HG03175 (cell line): ENCODE results near the gene ZNF320.
A peak's percentile ranks its signal among the peaks of the same experiment; 100 is the strongest.
"Not testable (repeated sequence)": the region's sequence is repeated elsewhere in the genome, so short reads cannot be mapped to it uniquely, and the experiment has no call there.

Experiments
- ATAC-seq: cut with Tn5 transposase; IDR thresholded peaks from one replicate; pipeline ENCODE4 v1.9.1; 2021; ENCODE audit warnings: mild to moderate bottlenecking, moderate library complexity; ENCODE audit not compliant: unreplicated experiment

ZNF320 gene

DNA sequence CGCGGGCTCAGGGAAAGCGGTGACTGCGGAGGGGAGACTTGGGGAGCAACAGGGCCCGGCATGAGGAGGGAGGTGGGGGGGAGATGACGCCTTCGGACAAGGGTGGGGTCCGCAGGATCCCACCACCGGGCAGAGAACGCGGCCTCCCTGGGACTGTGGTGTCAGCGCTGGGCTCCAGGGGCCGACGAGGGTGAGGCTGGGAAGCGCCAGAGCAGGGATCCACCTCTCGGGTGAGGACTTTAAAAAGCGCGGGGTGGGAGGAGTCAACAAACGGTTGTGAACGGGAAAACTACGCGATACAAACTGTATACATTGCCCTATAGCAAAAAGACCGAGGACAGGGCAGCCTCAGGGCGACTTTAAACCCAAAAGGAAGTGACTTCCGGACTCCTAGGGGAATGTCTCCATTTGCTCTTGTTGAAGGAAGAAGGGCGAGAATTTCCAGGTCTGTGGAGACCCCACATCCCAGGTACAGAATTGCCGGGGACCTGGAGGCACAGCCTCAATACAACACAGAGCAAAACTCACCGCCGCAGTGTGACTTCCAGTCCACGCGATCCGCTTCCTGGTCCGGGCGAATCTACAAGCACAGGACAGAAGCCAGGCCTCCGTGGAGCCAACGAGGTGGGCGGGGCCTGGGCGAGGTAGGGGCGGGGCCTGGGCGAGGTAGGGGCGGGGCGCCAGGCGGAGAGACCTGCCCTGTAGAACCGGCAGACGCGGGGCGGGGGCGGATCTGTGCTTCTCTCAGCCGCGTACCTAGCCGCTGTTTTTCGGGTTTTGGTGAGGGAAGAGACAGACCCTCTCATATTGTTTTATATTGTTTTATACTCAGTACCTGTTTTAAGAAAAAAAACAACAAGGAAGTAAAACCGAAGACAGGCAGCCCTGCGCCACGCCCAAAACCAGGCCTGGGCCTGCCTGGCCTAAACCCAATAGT, 25.7 kb upstream of the ZNF320 start, which contains the start of gene ZNF888:
ZNF888 (minus strand) TSS at position 588 of the 937 bp plus-strand sequence. CDS start 5,555 bp downstream, outside the sequence.
- ATAC-seq, result peak; percentile 95

DNA sequence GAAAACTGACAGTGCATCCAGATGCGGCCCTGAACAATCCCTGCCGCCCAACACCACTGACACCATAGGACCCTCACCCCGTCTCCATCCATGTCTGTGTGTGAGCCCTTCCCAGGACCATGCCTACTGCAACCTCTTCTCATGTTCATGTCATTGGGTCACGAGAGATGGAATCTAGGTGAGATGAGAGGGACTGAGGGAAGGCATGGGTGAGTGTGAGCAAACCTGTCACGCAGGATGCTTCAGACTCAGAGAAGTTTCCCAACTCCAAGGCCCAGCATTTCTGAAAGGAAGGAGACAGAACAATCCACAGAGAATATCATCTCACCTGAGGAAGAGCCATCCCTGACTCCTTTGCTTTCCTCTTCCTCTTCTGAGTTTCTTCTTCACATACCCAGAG, 20.1 kb upstream of the ZNF320 start:
- ATAC-seq, result no peak

DNA sequence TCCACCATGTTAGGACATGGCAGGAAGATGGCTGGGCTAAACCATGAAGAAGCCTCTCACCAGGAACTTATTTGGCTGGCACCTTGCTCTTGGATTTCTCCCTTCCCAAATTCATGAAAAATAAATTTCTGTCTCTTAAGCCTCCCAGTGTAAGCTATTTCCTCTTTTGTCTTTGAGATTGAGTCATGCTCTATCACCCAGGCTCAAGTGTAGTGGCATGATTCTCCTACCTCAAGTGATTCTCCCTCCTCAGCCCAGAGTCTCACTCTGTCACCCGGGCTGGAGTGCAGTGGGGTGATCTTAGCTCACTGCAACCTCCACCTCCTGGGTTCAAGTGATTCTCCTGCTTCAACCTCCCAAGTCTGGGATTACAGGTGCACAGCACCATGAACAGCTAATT, 13.2 kb upstream of the ZNF320 start:
- no peak for ATAC-seq

DNA sequence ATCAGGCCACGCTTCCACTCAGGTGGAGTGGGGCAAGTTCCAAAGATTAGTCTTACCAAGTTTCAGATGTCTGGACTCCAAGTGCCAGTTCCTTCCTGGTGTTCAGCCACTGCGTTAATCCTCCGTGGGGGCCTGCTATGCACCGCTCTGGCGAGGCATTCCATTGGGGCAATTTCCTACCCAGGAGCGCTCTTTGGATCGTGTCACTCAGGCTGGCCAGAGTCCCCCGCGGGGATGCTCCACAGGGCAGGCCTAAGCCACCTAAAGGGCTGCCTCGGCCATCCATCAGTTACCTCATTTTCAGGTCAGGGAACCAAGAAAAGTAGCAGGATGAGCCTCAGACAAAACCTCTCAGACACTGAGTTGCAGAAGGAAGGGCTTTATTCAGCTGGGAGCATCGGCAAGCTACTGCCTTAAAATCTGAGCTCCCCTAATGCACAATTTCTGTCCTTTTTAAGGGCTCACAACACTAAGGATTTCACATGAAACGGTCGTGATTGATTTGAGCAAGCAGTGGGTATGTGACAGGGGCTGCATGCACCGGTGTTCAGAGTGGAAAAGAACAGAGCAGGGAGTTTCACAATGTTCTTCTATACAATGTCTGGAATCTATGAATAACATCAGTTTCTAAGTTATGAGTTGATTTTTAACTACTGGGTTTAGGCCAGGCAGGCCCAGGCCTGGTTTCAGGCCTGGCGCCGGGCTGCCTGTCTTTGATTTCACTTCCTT, 6.8 kb upstream of the ZNF320 start:
- not testable (repeated sequence) for ATAC-seq

DNA sequence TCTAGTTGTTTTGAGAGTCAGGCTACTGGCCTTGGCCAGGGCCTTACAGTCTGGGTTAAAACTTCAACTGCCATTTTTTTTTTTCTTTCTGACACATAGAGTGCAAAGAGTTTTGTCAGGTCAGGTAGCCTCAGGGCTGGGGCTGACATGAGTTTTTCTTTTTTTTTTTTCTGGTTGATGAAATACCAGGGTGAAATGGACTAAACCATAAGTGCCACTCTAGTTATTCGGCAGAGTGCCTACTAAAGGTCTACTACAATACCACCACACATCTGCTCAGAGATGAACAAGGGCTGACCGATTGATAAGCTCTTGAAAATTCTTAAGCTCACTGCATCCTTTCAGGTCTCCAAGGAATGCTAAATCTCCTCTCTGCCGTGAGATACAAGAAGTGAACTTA, 4.4 kb upstream of the ZNF320 start:
- no peak for ATAC-seq

DNA sequence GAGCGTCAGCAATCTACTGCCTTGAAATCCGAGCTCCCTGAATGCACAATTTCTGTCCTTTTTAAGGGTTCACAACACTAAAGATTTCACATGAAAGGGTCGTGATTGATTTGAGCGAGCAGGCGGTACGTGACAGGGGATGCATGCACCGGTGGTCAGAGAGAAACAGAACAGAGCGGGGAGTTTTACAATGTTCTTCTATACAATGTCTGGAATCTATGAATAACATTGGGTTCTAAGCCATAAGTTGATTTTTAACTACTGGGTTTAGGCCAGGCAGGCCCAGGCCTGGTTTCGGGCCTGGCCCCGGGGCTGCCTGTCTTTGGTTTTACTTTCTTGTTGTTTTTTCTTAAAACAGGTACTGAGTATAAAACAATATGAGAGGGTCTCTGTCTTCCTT, 1.2 kb upstream of the ZNF320 start:
- not testable (repeated sequence) for ATAC-seq

DNA sequence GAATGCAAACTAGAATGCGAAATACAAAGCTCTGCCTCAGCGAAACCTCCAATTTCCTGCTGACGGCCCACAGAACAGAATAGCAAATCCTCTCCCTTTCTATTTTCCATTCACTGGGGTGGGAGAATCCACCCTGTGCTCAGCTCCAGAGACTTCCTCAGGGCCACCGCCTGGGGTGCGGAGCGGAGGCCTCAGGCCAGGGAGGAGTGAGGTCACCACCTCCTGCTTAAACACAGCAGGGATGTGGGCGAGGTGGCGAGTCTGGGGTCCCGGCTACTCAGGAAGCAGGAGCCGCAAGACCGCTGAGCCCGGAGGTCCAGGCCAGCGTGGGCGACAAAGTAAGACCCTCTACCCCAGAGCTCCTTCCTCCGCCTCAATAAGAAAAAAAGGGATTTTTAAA, 666 bp upstream of the ZNF320 start:
- no peak for ATAC-seq

DNA sequence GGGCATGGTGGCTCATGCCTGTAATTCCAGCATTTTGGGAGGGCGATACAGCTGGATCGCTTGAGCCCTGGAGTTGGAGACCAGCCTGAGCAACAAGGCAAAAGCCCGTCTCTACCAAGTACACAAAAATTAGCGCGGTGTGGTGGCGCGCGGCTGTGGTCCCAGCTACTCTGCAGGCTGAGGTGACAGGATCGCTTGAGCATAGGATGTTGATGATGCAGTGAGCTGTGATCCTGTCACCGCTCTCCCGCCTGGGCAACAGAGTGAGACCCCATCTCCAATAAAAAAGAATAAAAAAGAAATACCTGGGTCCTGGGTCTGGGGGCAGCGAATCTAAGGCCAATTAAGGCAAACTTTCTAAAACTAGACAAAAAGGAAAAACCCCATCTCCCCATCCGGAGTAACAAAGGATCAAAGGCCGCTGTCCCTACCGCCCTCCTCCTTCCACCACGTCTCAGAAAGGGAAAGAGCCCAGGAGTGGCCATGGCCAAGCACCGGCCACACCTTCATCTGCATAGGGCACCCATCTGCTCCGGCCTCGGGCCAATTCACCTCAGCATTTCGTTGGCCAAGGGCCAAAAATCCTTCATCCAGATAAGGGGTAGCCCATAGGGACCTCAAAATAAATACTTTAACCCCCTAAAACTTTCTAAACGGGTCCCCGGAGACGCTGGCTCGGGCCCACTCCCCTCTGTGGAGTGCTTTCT, 851 bp downstream of the ZNF320 start:
- ATAC-seq, result no peak

DNA sequence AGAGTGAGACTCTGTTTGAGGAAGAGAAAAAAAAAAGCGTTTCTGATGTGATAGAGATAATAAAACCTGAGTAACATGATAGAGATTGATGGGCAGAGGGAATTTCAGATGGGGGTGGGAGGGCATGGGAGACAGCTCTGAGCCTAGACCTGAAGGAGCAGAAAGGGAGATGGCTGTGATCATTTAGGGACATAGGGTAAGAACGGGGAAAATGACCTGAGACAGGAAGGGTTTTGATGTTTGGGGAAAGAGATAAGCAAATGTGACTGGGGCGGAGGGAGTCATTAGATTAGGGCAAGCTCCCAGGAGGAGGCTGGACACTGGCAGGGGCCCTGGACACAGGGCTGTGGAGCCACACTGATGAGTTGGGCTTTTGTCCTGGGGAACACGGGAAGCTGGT, 6.1 kb downstream of the ZNF320 start:
- ATAC-seq, result no peak

DNA sequence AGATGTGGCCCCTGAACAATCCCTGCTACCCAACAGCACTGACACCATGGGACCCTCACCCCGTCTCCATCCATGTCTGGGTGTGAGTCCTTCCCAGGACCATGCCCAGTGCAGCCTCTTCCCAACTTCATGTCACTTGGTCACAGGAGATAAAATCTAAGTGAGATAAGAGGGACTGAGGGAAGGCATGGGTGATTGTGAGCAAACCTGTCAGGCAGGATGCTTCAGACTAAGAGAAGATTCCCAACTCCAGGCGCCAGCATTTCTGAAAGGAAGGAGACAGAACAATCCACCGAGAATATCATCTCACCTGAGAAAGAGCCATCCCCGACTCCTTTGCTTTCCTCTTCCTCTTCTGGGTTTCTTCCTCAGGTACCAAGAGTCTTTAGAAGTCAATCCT, 7.5 kb downstream of the ZNF320 start:
- ATAC-seq, result no peak

DNA sequence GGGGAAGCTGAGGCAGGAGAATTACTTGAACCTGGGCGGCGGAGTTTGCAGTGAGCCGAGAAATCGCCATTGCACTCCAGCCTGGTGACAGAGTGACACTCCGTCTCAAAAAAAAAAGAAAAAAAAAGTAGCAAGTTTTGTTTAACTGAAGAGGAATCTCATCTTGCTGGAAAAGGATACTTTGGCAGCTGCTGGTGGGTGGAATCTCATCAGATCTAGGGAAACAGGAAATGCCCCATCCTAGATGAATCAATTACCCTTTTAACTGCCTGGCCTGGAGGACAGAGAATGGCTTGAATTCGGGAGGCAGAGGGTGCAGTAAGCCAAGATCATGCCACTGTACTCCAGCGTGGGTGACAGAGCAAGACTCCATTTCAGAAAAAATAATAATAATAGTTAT, 8.4 kb downstream of the ZNF320 start:
- no peak for ATAC-seq

DNA sequence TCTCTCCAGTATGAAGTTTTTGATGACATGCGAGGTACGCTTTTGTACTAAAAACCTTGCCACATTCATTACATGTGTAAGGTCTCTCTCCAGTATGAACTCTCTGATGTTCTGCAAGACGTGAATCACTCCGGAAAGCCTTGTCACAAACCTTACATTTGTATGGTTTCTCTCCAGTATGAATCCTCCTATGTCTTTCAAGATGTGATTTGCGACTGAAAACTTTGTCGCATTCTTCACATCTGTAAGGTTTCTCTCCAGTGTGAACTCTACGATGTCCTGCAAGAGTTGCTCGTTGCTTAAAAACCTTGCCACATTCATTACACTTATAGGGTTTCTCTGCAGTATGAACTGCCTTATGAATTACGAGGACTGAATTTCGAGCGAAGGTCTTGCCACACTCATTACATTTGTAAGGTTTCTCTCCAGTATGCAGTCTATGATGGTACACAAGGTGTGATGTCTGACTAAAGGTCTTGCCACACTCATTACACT, 16.5 kb downstream of the ZNF320 start:
- no peak for ATAC-seq

DNA sequence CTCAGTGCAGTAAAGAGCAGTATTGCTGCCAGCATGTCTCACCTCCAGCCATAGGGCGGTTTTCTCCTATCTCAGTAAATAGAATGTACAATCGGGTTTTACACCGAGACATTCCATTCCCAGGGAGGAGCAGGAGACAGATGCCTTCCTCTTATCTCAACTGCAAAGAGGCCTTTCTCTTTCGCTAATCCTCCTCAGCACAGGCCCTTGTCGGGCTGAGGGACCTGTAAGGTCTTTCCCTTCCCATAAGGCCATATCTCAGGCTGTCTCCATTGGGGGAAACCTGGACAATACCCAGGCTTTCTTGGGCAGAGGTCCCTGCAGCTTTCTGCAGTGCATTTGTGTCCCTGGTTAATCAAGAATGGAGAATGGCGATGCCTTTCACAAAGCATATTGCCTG, 24.4 kb downstream of the ZNF320 start:
- ATAC-seq, result not testable (repeated sequence)

DNA sequence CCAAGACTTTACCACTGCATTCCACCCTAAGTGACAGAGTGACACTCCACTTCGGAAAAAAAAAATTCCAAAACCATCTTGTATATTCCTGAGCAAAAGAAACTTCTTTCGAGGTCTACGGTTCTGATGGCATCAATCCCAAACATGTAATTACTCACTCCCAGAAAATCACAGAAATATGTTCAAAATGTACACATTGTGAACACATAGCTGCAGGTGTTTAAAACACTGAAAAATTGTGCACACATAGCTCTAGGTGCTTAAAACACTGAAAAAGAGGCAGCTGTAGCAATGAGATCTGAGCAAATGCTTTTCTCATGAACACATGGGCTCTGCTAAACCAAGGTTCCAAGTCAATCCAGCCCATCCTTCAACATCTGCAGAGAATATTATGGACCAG, 26.0 kb downstream of the ZNF320 start:
- ATAC-seq, result no peak

DNA sequence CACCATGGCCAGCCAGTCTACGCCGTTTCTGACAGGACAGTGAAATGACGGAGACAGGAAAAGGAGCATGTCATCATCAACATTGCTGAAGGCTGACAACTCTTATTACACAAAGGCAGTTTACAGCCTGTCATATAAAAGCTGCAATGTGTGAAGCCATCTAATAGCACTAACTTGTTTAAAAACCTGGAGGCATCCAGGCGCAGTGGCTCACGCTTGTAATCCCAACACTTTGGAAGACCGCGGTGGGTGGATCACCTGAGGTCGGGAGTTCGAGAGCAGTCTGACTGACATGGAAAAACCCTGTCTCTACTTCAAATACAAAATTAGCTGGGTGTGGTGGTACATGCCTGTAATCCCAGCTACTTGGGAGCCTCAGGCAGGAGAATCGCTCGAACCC, 29.4 kb downstream of the ZNF320 start:
- ATAC-seq, result not testable (repeated sequence)

DNA sequence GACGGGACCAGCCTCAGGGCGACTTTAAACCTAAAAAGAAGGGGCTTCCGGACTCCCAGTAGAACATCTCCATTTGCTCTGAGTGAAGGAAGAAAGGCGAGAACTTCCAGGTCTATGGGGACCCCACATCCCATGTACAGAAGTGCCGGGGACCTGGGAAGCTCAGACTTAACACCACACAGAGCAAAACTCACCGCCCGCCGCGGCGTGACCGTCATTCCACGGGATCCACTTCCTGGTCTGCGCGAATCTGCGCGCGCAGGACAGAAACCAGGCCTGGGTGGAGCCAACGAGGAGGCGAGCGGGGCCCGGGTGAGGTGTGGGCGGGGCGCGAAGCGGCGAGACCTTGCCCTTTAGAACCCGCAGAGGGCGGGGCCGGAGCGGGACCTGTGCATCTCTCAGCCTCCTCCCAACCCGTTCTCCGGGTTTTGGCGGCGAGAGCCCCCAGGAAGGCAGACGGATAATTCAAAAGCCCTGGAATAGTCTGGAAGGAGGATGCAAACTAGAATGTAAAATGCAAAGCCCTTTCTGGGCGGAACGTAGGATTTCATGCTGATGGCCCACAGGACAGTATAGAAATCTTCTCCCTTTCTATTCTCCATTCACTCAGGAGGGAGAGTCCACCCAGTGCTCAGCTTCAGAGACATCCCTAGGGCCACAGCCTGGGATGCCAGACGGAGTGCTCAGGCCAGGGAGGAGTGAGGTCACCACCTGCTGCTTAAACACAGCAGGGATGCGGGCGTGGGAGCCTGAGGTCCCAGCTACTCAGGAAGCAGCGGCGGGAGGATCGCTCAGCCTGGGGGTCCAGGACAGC, 39.9 kb downstream of the ZNF320 start, which contains the start of gene ZNF468:
ZNF468 (minus strand) TSS at position 242 of the 814 bp plus-strand sequence. CDS start 3,347 bp downstream, outside the sequence.
- ATAC-seq, result peak; percentile 96

DNA sequence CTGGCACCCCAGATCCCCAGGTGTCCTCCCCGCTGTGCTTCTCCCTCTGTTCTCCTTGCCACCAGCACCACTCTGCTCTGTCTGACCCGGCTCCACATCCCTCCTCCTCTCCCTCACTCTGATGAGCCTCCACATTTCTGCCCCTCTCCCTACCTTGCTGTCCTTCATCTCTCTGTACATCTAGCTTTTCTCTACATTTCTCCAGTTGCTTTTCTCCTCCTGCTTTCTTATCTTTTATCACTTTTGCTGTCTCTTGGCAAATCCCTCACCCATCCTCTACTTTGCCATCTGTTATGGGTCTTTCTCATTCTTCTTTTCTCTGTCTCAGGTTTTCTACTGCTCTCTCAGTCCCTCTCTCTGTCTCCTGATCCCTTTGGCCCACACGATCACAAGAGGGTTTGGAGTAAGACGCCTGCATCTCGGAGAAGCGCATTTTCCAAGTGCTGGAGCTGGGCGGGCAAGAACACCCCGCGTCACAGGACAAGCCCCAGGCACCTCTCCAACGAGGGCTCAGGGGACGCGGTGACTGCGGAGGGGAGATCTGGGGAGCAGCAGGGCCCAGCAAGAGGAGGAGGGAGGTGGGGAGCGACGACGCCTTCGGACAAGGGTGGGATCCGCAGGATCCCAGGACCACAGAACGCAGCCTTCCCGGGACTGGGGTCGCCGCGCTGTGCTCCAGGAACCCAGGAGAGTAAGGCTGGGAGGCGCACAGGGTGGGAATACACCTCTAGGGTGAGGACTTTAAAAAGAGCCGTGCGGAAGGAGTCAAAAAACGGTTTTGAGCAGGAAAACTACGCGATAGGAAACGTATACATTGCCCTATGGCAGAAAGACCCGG, 40.7 kb downstream of the ZNF320 start:
- ATAC-seq, result peak; percentile 13
